ENCODE data around the gene YJU2.

YJU2 gene

GRCh38 chr19:4288091-4288777 lies 41.4 kb downstream of the YJU2 start:
- H3K27ac ChIP-seq = no peak overlapping the region
- TF ChIP-seq ZFX (IDR thresholded peaks at IDR 0.05) = no peak
- TF ChIP-seq CTCF (conservative IDR thresholded peaks at IDR 0.05) = no peak

- TF ChIP-seq ZFX (IDR thresholded peaks at IDR 0.05) (no peak), CTCF (conservative IDR thresholded peaks at IDR 0.05) (no peak)
- no peak overlapping the region for H3K27ac ChIP-seq
Observed at GRCh38 chr19:4291184-4291732, 44.4 kb downstream of the YJU2 start.

GRCh38 chr19:4292515-4292914 lies 45.6 kb downstream of the YJU2 start:
- H3K27ac ChIP-seq = no peak overlapping the region
- TF ChIP-seq CTCF (conservative IDR thresholded peaks at IDR 0.05) (no peak), ZFX (IDR thresholded peaks at IDR 0.05) (no peak)

- no peak overlapping the region for H3K27ac ChIP-seq
- TF ChIP-seq ZFX (IDR thresholded peaks at IDR 0.05) (no peak), CTCF (conservative IDR thresholded peaks at IDR 0.05) (no peak)
Observed at GRCh38 chr19:4294389-4294788, 47.5 kb downstream of the YJU2 start.

- H3K27ac ChIP-seq = no peak overlapping the region
Observed at GRCh38 chr19:4295972-4296771, 49.3 kb downstream of the YJU2 start.

GRCh38 chr19:4297901-4298809 lies 51.3 kb downstream of the YJU2 start:
- no peak overlapping the region for H3K27ac ChIP-seq
- TF ChIP-seq CTCF (conservative IDR thresholded peaks at IDR 0.05) = no peak

More at GRCh38 chr19:4295972-4296771, 49.3 kb downstream of the YJU2 start:
- TF ChIP-seq CTCF (conservative IDR thresholded peaks at IDR 0.05) (no peak), ZFX (IDR thresholded peaks at IDR 0.05) (no peak)
